Endothelial cell of umbilical vein (primary cell): ENCODE results near the gene ZP4. TPM values are rescaled to one million over a fixed set of nuclear protein-coding genes. Genes with fewer than 3 reads are reported as not detected.

Source experiments
- BruUV-seq: library from RNA; stranded (reverse); fragments of 400-500 nt; replicated peaks from 2 replicates; lab custom pipeline; 2021; lab: Mats Ljungman, UMichigan
- CTCF ChIA-PET: fragments of 300-600, 350-600 bp; sonication (Branson Sonifier 250); formaldehyde crosslinking; loops from one replicate; lab custom pipeline; 2021; ENCODE audit warnings: antibody characterized with exemption, inconsistent platforms; lab: Charles Lee
- POLR2A ChIA-PET: fragments of 300-600, 350-600 bp; sonication (Branson Sonifier 250); formaldehyde crosslinking; loops from one replicate; lab custom pipeline; 2021; ENCODE audit warnings: antibody characterized with exemption, inconsistent platforms; lab: Charles Lee
- DNase-seq: peaks from one replicate; pipeline ENCODE4 v3.0.0-alpha.2; 2011; ENCODE audit warnings: low read depth, low spot score
- FAIRE-seq: peaks from 2 replicates; lab custom pipeline; 2011; peaks lifted over from hg19 to GRCh38; lab: Jason Lieb, UNC
- H2AFZ ChIP-seq: 2 replicates; pipeline ENCODE4 v1.6.0; 2012; ENCODE audit warnings: low read depth, low read length, control low read depth, inconsistent platforms
- H3K27ac ChIP-seq: 2 replicates; pipeline ENCODE4 v1.5.1; 2011; ENCODE audit warnings: low read depth, mild to moderate bottlenecking, control low read depth, low read length, moderate library complexity; ENCODE audit not compliant: insufficient read depth
- H3K27me3 ChIP-seq, 2 experiments: 2 replicates each; pipeline versions ENCODE4 v1.6.0 to v1.6.1; 2011; ENCODE audit warnings: low read length in 2 of 2, mixed read lengths in 1 of 2; ENCODE audit not compliant: control insufficient read depth in 2 of 2, insufficient read depth in 2 of 2
- H3K36me3 ChIP-seq, 2 experiments: 2 replicates in 1 of 2; 3 replicates in 1 of 2; pipeline ENCODE4 v1.5.1; 2011; ENCODE audit warnings: low read length in 2 of 2, mild to moderate bottlenecking in 1 of 2, moderate library complexity in 1 of 2; ENCODE audit not compliant: control insufficient read depth in 2 of 2, insufficient read depth in 2 of 2; ENCODE audit errors: extremely low read depth in 1 of 2
- H3K4me1 ChIP-seq: 3 replicates; pipeline ENCODE4 v1.5.1; 2011; ENCODE audit warnings: mild to moderate bottlenecking, low read length; ENCODE audit not compliant: control insufficient read depth, insufficient read depth; ENCODE audit errors: extremely low read depth
- H3K4me2 ChIP-seq: 2 replicates; pipeline ENCODE4 v1.6.1; 2011; ENCODE audit warnings: low read length, control low read depth, mixed read lengths; ENCODE audit not compliant: insufficient read depth
- H3K4me3 ChIP-seq, 3 experiments: fragments of 200-600 bp in 1 of 3; sonication (generic), shearing (Covaris generic) in 1 of 3; replicated peaks in 1 of 3; 2 replicates each; pipeline ENCODE4 v1.5.1; 2011 to 2016; ENCODE audit warnings: control low read depth in 3 of 3, low read length in 3 of 3, mild to moderate bottlenecking in 2 of 3, inconsistent platforms in 1 of 3, low read depth in 1 of 3, moderate library complexity in 1 of 3; ENCODE audit not compliant: insufficient read depth in 1 of 3
- H3K79me2 ChIP-seq: 2 replicates; pipeline ENCODE4 v1.6.0; 2012; ENCODE audit warnings: low read length, inconsistent platforms; ENCODE audit not compliant: control insufficient read depth, insufficient read depth
- H3K9ac ChIP-seq: replicated peaks from 2 replicates; pipeline ENCODE3; 2011; ENCODE audit warnings: low read length, control low read depth; ENCODE audit not compliant: insufficient read depth; ENCODE audit errors: extremely low read depth
- H3K9me1 ChIP-seq: replicated peaks from 3 replicates; pipeline ENCODE4 v1.6.0; 2011; ENCODE audit warnings: mild to moderate bottlenecking, low read length; ENCODE audit not compliant: control insufficient read depth, insufficient read depth; ENCODE audit errors: extremely low read depth
- H3K9me3 ChIP-seq: replicated peaks from 2 replicates; pipeline ENCODE4 v1.5.1; 2012; ENCODE audit warnings: low read length, inconsistent platforms; ENCODE audit not compliant: control insufficient read depth, insufficient read depth
- H4K20me1 ChIP-seq: replicated peaks from 2 replicates; pipeline ENCODE3; 2011; ENCODE audit warnings: mild to moderate bottlenecking, low read length; ENCODE audit not compliant: control insufficient read depth, insufficient read depth; ENCODE audit errors: extremely low read depth
- EZH2 ChIP-seq: IDR thresholded peaks from 2 replicates; pipeline ENCODE4 v1.6.1; 2012; ENCODE audit warnings: borderline replicate concordance, low read depth, mild to moderate bottlenecking, moderate library complexity, low read length, inconsistent platforms; ENCODE audit not compliant: severe bottlenecking
- FOS ChIP-seq: IDR thresholded peaks from 2 replicates; pipeline ENCODE4 v1.6.1; 2011; ENCODE audit warnings: mild to moderate bottlenecking, low read length, moderate library complexity, borderline replicate concordance; ENCODE audit not compliant: insufficient read depth
- GATA2 ChIP-seq: IDR thresholded peaks from 2 replicates; pipeline ENCODE4 v1.7.0; 2011; ENCODE audit warnings: low read depth, mild to moderate bottlenecking, moderate library complexity, mixed read lengths, low read length; ENCODE audit not compliant: insufficient read length, insufficient read depth
- JUN ChIP-seq: IDR thresholded peaks from 2 replicates; pipeline ENCODE4 v1.6.1; 2011; ENCODE audit warnings: borderline replicate concordance, low read depth; ENCODE audit not compliant: insufficient read length, insufficient read depth
- MYC ChIP-seq: IDR thresholded peaks from one replicate; pipeline ENCODE4 v1.6.1; 2011; ENCODE audit warnings: mild to moderate bottlenecking, low read depth, low read length
- POLR2A ChIP-seq: IDR thresholded peaks from 2 replicates; pipeline ENCODE4 v1.6.1; 2012; ENCODE audit warnings: low read depth, mild to moderate bottlenecking, control low read depth, low read length
- POLR2AphosphoS5 ChIP-seq: IDR thresholded peaks from 2 replicates; pipeline ENCODE4 v1.6.1; 2012; ENCODE audit warnings: low read depth, mild to moderate bottlenecking, control low read depth, low read length, moderate library complexity; ENCODE audit not compliant: insufficient read depth
- dilution Hi-C: fragments of 300-500 bp; cut with MboI; formaldehyde crosslinking; loops from one replicate; pipeline ENCODE4 v1.15.0; 2019; ENCODE audit warnings: low sequenced_read_pairs; ENCODE audit not compliant: extremely low pct_ligation_motif_present
- intact Hi-C: fragments of 100-400 bp; cut with micrococcal nuclease; formaldehyde crosslinking; loops from one replicate; pipeline ENCODE4 v1.10.0; 2022
- polyA plus RNA-seq, 4 experiments: library from polyadenylated mRNA; depleted of rRNA in 3 of 4; stranded (reverse) in 3 of 4; unstranded in 1 of 4; fragments of >200 nt; gene quantifications; 2 replicates each; pipeline versions ENCODE4 v1.2.1 to v1.2.3, GENCODE V29; 2011 to 2012; ENCODE audit warnings: missing spikeins in 1 of 4
- total RNA-seq: library from RNA; stranded (reverse); gene quantifications from 2 replicates; pipeline ENCODE4 v1.2.3, GENCODE V29; 2021
- TF ChIP-seq, protein P1 (sequence below), 2 donors: IDR thresholded peaks; 1 replicate in 1 of 2; 2 replicates in 1 of 2; pipeline ENCODE4 v1.5.1; 2011; ENCODE audit warnings: low read length in 2 of 2, mild to moderate bottlenecking in 2 of 2, moderate library complexity in 2 of 2, control low read depth in 1 of 2, inconsistent platforms in 1 of 2, low read depth in 1 of 2; ENCODE audit not compliant: insufficient read depth in 1 of 2; ENCODE audit errors: extremely low read depth in 1 of 2
- TF ChIP-seq, protein P2 (sequence below): IDR thresholded peaks from 2 replicates; pipeline ENCODE4 v1.6.1; 2011; ENCODE audit not compliant: insufficient read depth, insufficient read length

ZP4 gene
- total and polyA plus RNA-seq, 2 donors (not counting 3 experiments of a cell fraction or from before 2014, with no cell fraction given), result not detected

DNA sequence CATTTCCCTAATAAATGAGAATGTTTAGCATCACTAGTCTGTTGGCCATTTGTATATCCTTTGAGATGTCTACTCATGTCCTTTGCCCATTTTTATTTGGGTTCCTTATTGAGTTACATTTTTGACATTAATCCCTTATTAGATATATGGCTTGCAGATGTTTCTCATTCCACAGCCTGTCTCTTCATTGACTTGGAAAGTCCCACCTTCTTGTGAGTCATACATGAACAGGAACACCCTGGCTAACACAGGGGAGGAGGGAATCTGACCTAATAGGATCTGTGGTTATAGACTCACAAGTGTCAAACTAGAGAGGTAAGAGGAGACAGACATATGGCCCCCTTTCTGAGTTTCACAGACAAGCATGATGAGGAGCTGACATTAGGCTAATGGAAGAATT lies 11.5 kb downstream of the ZP4 start:
- Histone ChIP-seq H3K4me1 (no peaks in the 10 kb centered on the region), H3K27ac (no peak overlapping the region), H3K36me3 (no peaks in the 10 kb centered on the region), H2AFZ (no peak overlapping the region), H3K4me2 (no peak overlapping the region), H3K9ac (no peak overlapping the region), H3K27me3 (no peaks in the 10 kb centered on the region), H3K4me3 (no peak overlapping the region), H3K9me3 (peaks cover 2% of the 10 kb centered on the region), H3K79me2 (no peaks in the 10 kb centered on the region), H3K9me1 (no peaks in the 10 kb centered on the region), H4K20me1 (no peaks in the 10 kb centered on the region)
- ChIA-PET CTCF (no interaction called here), POLR2A (no interaction called here)
- intact Hi-C loops, result no loop called here
- FAIRE-seq (no peak), DNase-seq (no peak)
- dilution Hi-C loops, result no loop called here
- no TSS peak for BruUV-seq
- TF ChIP-seq, protein P1, sequence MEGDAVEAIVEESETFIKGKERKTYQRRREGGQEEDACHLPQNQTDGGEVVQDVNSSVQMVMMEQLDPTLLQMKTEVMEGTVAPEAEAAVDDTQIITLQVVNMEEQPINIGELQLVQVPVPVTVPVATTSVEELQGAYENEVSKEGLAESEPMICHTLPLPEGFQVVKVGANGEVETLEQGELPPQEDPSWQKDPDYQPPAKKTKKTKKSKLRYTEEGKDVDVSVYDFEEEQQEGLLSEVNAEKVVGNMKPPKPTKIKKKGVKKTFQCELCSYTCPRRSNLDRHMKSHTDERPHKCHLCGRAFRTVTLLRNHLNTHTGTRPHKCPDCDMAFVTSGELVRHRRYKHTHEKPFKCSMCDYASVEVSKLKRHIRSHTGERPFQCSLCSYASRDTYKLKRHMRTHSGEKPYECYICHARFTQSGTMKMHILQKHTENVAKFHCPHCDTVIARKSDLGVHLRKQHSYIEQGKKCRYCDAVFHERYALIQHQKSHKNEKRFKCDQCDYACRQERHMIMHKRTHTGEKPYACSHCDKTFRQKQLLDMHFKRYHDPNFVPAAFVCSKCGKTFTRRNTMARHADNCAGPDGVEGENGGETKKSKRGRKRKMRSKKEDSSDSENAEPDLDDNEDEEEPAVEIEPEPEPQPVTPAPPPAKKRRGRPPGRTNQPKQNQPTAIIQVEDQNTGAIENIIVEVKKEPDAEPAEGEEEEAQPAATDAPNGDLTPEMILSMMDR (IDR thresholded peaks at IDR 0.05; ENCODE audit: extremely low read depth in 1 of 2, insufficient read depth in 1 of 2, low read depth in 1 of 2, low read length in 2 of 2), result no peak
- TF ChIP-seq EZH2 (no peak), GATA2 (no peak), MYC (no peak), JUN (no peak), POLR2A (no peak), FOS (no peak), POLR2AphosphoS5 (no peak)
- TF ChIP-seq, protein P2, sequence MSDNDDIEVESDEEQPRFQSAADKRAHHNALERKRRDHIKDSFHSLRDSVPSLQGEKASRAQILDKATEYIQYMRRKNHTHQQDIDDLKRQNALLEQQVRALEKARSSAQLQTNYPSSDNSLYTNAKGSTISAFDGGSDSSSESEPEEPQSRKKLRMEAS, result no peak
